GM23338 (cell line): ENCODE results near the gene LMNTD2. TPM values are rescaled to one million over a fixed set of nuclear protein-coding genes. Genes with fewer than 3 reads are reported as not detected.

Experiments
- ATAC-seq: fragments of 200-7000 bp; cut with Tn5 transposase; 3 replicates; pipeline ENCODE4 v1.9.1; 2020
- DNase-seq: peaks from one replicate; pipeline ENCODE4 v3.0.0-alpha.2; 2015; ENCODE audit warnings: low spot score
- H2AFZ ChIP-seq: fragments of 200-600 bp; sonication (generic); 2 replicates; pipeline ENCODE4 v1.8.0; 2016; ENCODE audit warnings: antibody characterized with exemption, mild to moderate bottlenecking, moderate library complexity
- H3F3A ChIP-seq: fragments of 200-600 bp; sonication (generic); replicated peaks from 2 replicates; pipeline ENCODE4 v1.8.0; 2017; ENCODE audit warnings: antibody characterized with exemption, mixed run types, low read depth
- H3K27ac ChIP-seq: fragments of 200-600 bp; sonication (generic); 2 replicates; pipeline ENCODE4 v1.6.1; 2016; ENCODE audit warnings: low read depth
- H3K27me3 ChIP-seq: fragments of 200-600 bp; sonication (generic); 2 replicates; pipeline ENCODE4 v1.8.0; 2016; ENCODE audit warnings: mild to moderate bottlenecking, mixed run types, moderate library complexity; ENCODE audit not compliant: insufficient read depth
- H3K36me3 ChIP-seq: fragments of 200-600 bp; sonication (generic); 2 replicates; pipeline ENCODE4 v1.8.0; 2016; ENCODE audit warnings: mild to moderate bottlenecking; ENCODE audit not compliant: insufficient read depth
- H3K4me1 ChIP-seq: fragments of 200-600 bp; sonication (generic); 2 replicates; pipeline ENCODE4 v1.8.0; 2016; ENCODE audit warnings: mild to moderate bottlenecking, moderate library complexity; ENCODE audit not compliant: insufficient read depth
- H3K4me2 ChIP-seq: fragments of 200-600 bp; sonication (generic); 2 replicates; pipeline ENCODE4 v1.7.1; 2017; ENCODE audit warnings: mixed run types
- H3K4me3 ChIP-seq: fragments of 200-600 bp; sonication (generic); 2 replicates; pipeline ENCODE4 v1.6.1; 2016; ENCODE audit warnings: mixed run types
- H3K79me2 ChIP-seq: fragments of 200-600 bp; sonication (generic); replicated peaks from 2 replicates; pipeline ENCODE4 v1.8.0; 2017; ENCODE audit warnings: mild to moderate bottlenecking; ENCODE audit not compliant: insufficient read depth
- H3K9me2 ChIP-seq: fragments of 200-600 bp; sonication (generic); 2 replicates; pipeline ENCODE4 v1.8.0; 2017; ENCODE audit not compliant: insufficient read depth
- H4K20me1 ChIP-seq: fragments of 200-600 bp; sonication (generic); replicated peaks from 2 replicates; pipeline ENCODE4 v1.8.0; 2017; ENCODE audit warnings: mild to moderate bottlenecking; ENCODE audit not compliant: insufficient read depth
- H3K27ac Mint-ChIP-seq: 2 replicates; pipeline ENCODE4 v1.8.0; 2020; ENCODE audit warnings: inconsistent platforms, mild to moderate bottlenecking, moderate library complexity, mixed read lengths
- H3K27me3 Mint-ChIP-seq: 3 replicates; pipeline ENCODE4 v1.8.0; 2022; ENCODE audit warnings: low read depth, mild to moderate bottlenecking, moderate library complexity, mixed read lengths, inconsistent platforms; ENCODE audit not compliant: insufficient read depth, poor library complexity
- H3K36me3 Mint-ChIP-seq: 3 replicates; pipeline ENCODE4 v1.8.0; 2021; ENCODE audit warnings: low read depth, mild to moderate bottlenecking, inconsistent platforms, moderate library complexity, mixed read lengths
- H3K4me1 Mint-ChIP-seq: 3 replicates; pipeline ENCODE4 v1.8.0; 2020; ENCODE audit warnings: mild to moderate bottlenecking, inconsistent platforms, mixed read lengths
- H3K4me3 Mint-ChIP-seq: 3 replicates; pipeline ENCODE4 v1.8.0; 2021; ENCODE audit warnings: moderate library complexity, mild to moderate bottlenecking, inconsistent platforms, mixed read lengths
- H3K9me3 Mint-ChIP-seq: 3 replicates; pipeline ENCODE4 v1.8.0; 2020; ENCODE audit warnings: moderate library complexity, mild to moderate bottlenecking, inconsistent platforms, mixed read lengths
- CREB1 ChIP-seq: fragments of 250-450 bp; sonication (Bioruptor Pico); IDR thresholded peaks from 2 replicates; pipeline ENCODE4 v1.5.0; 2020; ENCODE audit warnings: low read depth, mild to moderate bottlenecking, moderate library complexity
- EZH2 ChIP-seq: fragments of 200-600 bp; sonication (generic); IDR thresholded peaks from one replicate; pipeline ENCODE4 v1.8.0; 2017; ENCODE audit warnings: antibody characterized with exemption, mild to moderate bottlenecking, low read depth; ENCODE audit not compliant: unreplicated experiment
- EZH2phosphoT487 ChIP-seq: fragments of 200-600 bp; sonication (generic); IDR thresholded peaks from one replicate; pipeline ENCODE4 v1.8.1; 2018; ENCODE audit warnings: antibody characterized with exemption; ENCODE audit not compliant: unreplicated experiment
- JUNB ChIP-seq: IDR thresholded peaks from one replicate; pipeline ENCODE4 v1.6.1; 2016; ENCODE audit warnings: antibody characterized with exemption; ENCODE audit not compliant: unreplicated experiment
- NANOG ChIP-seq: IDR thresholded peaks from 2 replicates; pipeline ENCODE4 v1.6.1; 2016; ENCODE audit warnings: antibody characterized with exemption, borderline replicate concordance
- POLR2AphosphoS5 ChIP-seq: IDR thresholded peaks from 2 replicates; pipeline ENCODE4 v1.6.1; 2016; ENCODE audit warnings: antibody characterized with exemption, low read depth
- STAT1 ChIP-seq: IDR thresholded peaks from one replicate; pipeline ENCODE4 v1.6.1; 2016; ENCODE audit warnings: antibody characterized with exemption; ENCODE audit not compliant: unreplicated experiment
- ZNF114 ChIP-seq: fragments of 250-450 bp; sonication (Bioruptor Pico); IDR thresholded peaks from 2 replicates; pipeline ENCODE4 v1.5.0; 2020; ENCODE audit warnings: mild to moderate bottlenecking, moderate library complexity
- ZNF331 ChIP-seq: fragments of 250-450 bp; sonication (Bioruptor Pico); IDR thresholded peaks from 2 replicates; pipeline ENCODE4 v1.5.0; 2020; ENCODE audit warnings: low read depth, mild to moderate bottlenecking, moderate library complexity
- polyA plus RNA-seq: library from polyadenylated mRNA; unstranded; fragments of >200 nt; fragmentation: Nextera tagmentation; extraction: Ambion mirVana; gene quantifications from 2 replicates; pipeline ENCODE4 v1.2.1, GENCODE V29; 2016
- total RNA-seq: library from RNA; depleted of rRNA; stranded (reverse); fragments of >200 nt; shearing (Covaris generic); gene quantifications from 2 replicates; pipeline ENCODE4 v1.2.3, GENCODE V29; 2014
- TF ChIP-seq, protein P1 (sequence below), 2 experiments: fragments of 200-600 bp in 1 of 2; sonication (generic) in 1 of 2; conservative IDR thresholded peaks; 2 replicates each; pipeline versions ENCODE4 v1.5.1 to v1.6.1; 2016 to 2017; ENCODE audit warnings: antibody characterized with exemption in 2 of 2, low read depth in 2 of 2, mild to moderate bottlenecking in 2 of 2, moderate library complexity in 1 of 2
- TF ChIP-seq, protein P2 (sequence below): IDR thresholded peaks from one replicate; pipeline ENCODE4 v1.6.1; 2018; ENCODE audit warnings: antibody characterized with exemption; ENCODE audit not compliant: unreplicated experiment
- TF ChIP-seq, protein P3 (sequence below): IDR thresholded peaks from 2 replicates; pipeline ENCODE4 v1.6.1; 2016; ENCODE audit warnings: antibody characterized with exemption
- TF ChIP-seq, protein P4 (sequence below): fragments of 250-450 bp; sonication (Bioruptor Pico); IDR thresholded peaks from 2 replicates; pipeline ENCODE4 v1.5.0; 2020; ENCODE audit warnings: mild to moderate bottlenecking, moderate library complexity

The LMNTD2 gene
- total and polyA plus RNA-seq, 2 experiments from 2014 or later = 1.3 to 2.1 TPM

DNA sequence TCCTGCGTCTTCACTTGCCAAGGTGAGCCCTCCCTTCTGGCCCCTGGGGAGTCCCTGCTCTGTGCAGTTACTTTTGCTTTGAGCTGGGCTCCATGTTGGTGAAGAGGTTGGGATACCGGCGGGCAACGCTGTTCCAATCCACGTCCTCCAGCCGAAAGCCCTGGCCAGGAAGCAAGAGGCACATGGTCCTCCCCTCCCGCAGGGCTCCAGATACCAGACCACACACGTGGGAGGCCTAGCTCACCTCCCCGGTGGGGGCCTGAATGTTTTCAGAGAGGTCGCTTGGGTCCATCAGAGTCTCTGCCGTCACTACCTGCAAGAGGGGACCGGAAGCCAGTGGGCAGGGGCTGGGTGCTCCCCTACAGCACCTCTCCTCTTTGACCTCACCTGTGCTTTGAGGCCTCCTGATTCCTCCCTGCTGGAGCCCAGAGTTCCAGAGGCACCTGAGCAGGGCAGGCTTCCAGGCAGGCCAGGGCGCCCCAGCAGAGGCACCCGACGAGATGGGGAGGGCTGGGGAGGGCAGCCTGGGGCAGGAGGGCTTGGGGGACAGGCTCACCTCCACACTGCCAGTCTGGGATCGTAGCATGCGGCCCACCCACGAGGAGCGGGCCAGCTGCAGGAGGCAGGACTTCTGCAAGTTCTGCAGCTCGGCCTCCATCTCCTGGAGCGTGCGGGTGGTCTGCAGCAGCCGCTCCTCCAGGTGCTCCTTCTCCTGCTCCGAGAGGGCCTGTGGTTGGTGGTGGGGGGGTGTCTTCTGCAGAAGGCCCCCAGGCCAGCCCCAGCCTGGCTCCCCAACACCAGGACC, 3.0 kb downstream of the LMNTD2 start:
- H3K4me2 ChIP-seq = no peak overlapping the region; the same call in 1 of the 2 replicates
- DNase-seq (no peak), ATAC-seq (no peak)
- no peak overlapping the region; the same call in 1 of the 2 replicates for H3K4me3 ChIP-seq
- Mint-ChIP-seq H3K27ac (no peak overlapping the region), H3K36me3 (no peaks in the 10 kb centered on the region), H3K4me3 (peak overlapping the region; percentile 21; the same call in 1 of the 3 replicates), H3K9me3 (peaks cover 2% of the 10 kb centered on the region; the same call in 1 of the 3 replicates), H3K4me1 (peaks cover 11% of the 10 kb centered on the region), H3K27me3 (peaks cover 32% of the 10 kb centered on the region)
- H2AFZ ChIP-seq = no peak overlapping the region
- no peaks in the 10 kb centered on the region for H3K9me2 ChIP-seq
- H3F3A ChIP-seq = peaks cover 12% of the 10 kb centered on the region; the same call in 1 of the 2 replicates
- no peak for TF ChIP-seq EZH2
- no peak for TF ChIP-seq NANOG
- TF ChIP-seq, protein P1, sequence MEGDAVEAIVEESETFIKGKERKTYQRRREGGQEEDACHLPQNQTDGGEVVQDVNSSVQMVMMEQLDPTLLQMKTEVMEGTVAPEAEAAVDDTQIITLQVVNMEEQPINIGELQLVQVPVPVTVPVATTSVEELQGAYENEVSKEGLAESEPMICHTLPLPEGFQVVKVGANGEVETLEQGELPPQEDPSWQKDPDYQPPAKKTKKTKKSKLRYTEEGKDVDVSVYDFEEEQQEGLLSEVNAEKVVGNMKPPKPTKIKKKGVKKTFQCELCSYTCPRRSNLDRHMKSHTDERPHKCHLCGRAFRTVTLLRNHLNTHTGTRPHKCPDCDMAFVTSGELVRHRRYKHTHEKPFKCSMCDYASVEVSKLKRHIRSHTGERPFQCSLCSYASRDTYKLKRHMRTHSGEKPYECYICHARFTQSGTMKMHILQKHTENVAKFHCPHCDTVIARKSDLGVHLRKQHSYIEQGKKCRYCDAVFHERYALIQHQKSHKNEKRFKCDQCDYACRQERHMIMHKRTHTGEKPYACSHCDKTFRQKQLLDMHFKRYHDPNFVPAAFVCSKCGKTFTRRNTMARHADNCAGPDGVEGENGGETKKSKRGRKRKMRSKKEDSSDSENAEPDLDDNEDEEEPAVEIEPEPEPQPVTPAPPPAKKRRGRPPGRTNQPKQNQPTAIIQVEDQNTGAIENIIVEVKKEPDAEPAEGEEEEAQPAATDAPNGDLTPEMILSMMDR (conservative IDR thresholded peaks at IDR 0.05; ENCODE audit: low read depth in 2 of 2) = no peak
- TF ChIP-seq, protein P2, sequence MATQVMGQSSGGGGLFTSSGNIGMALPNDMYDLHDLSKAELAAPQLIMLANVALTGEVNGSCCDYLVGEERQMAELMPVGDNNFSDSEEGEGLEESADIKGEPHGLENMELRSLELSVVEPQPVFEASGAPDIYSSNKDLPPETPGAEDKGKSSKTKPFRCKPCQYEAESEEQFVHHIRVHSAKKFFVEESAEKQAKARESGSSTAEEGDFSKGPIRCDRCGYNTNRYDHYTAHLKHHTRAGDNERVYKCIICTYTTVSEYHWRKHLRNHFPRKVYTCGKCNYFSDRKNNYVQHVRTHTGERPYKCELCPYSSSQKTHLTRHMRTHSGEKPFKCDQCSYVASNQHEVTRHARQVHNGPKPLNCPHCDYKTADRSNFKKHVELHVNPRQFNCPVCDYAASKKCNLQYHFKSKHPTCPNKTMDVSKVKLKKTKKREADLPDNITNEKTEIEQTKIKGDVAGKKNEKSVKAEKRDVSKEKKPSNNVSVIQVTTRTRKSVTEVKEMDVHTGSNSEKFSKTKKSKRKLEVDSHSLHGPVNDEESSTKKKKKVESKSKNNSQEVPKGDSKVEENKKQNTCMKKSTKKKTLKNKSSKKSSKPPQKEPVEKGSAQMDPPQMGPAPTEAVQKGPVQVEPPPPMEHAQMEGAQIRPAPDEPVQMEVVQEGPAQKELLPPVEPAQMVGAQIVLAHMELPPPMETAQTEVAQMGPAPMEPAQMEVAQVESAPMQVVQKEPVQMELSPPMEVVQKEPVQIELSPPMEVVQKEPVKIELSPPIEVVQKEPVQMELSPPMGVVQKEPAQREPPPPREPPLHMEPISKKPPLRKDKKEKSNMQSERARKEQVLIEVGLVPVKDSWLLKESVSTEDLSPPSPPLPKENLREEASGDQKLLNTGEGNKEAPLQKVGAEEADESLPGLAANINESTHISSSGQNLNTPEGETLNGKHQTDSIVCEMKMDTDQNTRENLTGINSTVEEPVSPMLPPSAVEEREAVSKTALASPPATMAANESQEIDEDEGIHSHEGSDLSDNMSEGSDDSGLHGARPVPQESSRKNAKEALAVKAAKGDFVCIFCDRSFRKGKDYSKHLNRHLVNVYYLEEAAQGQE = no peak
- no peak for TF ChIP-seq STAT1
- TF ChIP-seq, protein P3, sequence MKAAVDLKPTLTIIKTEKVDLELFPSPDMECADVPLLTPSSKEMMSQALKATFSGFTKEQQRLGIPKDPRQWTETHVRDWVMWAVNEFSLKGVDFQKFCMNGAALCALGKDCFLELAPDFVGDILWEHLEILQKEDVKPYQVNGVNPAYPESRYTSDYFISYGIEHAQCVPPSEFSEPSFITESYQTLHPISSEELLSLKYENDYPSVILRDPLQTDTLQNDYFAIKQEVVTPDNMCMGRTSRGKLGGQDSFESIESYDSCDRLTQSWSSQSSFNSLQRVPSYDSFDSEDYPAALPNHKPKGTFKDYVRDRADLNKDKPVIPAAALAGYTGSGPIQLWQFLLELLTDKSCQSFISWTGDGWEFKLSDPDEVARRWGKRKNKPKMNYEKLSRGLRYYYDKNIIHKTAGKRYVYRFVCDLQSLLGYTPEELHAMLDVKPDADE = no peak
- TF ChIP-seq EZH2phosphoT487 = no peak
- TF ChIP-seq POLR2AphosphoS5 = no peak
- TF ChIP-seq, protein P4, sequence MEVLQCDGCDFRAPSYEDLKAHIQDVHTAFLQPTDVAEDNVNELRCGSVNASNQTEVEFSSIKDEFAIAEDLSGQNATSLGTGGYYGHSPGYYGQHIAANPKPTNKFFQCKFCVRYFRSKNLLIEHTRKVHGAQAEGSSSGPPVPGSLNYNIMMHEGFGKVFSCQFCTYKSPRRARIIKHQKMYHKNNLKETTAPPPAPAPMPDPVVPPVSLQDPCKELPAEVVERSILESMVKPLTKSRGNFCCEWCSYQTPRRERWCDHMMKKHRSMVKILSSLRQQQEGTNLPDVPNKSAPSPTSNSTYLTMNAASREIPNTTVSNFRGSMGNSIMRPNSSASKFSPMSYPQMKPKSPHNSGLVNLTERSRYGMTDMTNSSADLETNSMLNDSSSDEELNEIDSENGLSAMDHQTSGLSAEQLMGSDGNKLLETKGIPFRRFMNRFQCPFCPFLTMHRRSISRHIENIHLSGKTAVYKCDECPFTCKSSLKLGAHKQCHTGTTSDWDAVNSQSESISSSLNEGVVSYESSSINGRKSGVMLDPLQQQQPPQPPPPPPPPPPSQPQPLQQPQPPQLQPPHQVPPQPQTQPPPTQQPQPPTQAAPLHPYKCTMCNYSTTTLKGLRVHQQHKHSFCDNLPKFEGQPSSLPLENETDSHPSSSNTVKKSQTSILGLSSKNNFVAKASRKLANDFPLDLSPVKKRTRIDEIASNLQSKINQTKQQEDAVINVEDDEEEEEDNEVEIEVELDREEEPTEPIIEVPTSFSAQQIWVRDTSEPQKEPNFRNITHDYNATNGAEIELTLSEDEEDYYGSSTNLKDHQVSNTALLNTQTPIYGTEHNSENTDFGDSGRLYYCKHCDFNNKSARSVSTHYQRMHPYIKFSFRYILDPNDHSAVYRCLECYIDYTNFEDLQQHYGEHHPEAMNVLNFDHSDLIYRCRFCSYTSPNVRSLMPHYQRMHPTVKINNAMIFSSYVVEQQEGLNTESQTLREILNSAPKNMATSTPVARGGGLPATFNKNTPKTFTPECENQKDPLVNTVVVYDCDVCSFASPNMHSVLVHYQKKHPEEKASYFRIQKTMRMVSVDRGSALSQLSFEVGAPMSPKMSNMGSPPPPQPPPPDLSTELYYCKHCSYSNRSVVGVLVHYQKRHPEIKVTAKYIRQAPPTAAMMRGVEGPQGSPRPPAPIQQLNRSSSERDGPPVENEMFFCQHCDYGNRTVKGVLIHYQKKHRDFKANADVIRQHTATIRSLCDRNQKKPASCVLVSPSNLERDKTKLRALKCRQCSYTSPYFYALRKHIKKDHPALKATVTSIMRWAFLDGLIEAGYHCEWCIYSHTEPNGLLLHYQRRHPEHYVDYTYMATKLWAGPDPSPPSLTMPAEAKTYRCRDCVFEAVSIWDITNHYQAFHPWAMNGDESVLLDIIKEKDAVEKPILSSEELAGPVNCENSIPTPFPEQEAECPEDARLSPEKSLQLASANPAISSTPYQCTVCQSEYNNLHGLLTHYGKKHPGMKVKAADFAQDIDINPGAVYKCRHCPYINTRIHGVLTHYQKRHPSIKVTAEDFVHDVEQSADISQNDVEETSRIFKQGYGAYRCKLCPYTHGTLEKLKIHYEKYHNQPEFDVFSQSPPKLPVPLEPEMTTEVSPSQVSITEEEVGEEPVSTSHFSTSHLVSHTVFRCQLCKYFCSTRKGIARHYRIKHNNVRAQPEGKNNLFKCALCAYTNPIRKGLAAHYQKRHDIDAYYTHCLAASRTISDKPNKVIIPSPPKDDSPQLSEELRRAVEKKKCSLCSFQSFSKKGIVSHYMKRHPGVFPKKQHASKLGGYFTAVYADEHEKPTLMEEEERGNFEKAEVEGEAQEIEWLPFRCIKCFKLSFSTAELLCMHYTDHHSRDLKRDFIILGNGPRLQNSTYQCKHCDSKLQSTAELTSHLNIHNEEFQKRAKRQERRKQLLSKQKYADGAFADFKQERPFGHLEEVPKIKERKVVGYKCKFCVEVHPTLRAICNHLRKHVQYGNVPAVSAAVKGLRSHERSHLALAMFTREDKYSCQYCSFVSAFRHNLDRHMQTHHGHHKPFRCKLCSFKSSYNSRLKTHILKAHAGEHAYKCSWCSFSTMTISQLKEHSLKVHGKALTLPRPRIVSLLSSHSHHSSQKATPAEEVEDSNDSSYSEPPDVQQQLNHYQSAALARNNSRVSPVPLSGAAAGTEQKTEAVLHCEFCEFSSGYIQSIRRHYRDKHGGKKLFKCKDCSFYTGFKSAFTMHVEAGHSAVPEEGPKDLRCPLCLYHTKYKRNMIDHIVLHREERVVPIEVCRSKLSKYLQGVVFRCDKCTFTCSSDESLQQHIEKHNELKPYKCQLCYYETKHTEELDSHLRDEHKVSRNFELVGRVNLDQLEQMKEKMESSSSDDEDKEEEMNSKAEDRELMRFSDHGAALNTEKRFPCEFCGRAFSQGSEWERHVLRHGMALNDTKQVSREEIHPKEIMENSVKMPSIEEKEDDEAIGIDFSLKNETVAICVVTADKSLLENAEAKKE (CRISPR knock-in tag) = no peak
- no peak for TF ChIP-seq ZNF114 (CRISPR knock-in tag)
- no peak for TF ChIP-seq ZNF331 (CRISPR knock-in tag)
- TF ChIP-seq CREB1 (CRISPR knock-in tag) = no peak
- TF ChIP-seq JUNB = no peak
- peaks cover 28% of the 10 kb centered on the region for H3K27me3 ChIP-seq
- peaks cover 10% of the 10 kb centered on the region for H3K4me1 ChIP-seq
- no peak overlapping the region for H3K27ac ChIP-seq
- H3K36me3 ChIP-seq = no peaks in the 10 kb centered on the region
- H3K79me2 ChIP-seq = 0 out of 2 replicates have a peak, but pooled peaks cover 7% of the 10 kb centered on the region
- peaks cover 8% of the 10 kb centered on the region for H4K20me1 ChIP-seq
